ENCODE data around the gene AGTRAP. TPM values are rescaled to one million over a fixed set of nuclear protein-coding genes. Genes with fewer than 3 reads are reported as not detected.

Gene AGTRAP
- total RNA-seq, 4 donors from 2014 or later = 9.5 to 32.2 (median 25.5) TPM

GRCh38 chr1:11766429-11766776 lies 30.5 kb downstream of the AGTRAP start:
- no peak for TF ChIP-seq POLR2A (IDR thresholded peaks at IDR 0.05)
- TF ChIP-seq, protein P1, sequence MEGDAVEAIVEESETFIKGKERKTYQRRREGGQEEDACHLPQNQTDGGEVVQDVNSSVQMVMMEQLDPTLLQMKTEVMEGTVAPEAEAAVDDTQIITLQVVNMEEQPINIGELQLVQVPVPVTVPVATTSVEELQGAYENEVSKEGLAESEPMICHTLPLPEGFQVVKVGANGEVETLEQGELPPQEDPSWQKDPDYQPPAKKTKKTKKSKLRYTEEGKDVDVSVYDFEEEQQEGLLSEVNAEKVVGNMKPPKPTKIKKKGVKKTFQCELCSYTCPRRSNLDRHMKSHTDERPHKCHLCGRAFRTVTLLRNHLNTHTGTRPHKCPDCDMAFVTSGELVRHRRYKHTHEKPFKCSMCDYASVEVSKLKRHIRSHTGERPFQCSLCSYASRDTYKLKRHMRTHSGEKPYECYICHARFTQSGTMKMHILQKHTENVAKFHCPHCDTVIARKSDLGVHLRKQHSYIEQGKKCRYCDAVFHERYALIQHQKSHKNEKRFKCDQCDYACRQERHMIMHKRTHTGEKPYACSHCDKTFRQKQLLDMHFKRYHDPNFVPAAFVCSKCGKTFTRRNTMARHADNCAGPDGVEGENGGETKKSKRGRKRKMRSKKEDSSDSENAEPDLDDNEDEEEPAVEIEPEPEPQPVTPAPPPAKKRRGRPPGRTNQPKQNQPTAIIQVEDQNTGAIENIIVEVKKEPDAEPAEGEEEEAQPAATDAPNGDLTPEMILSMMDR (IDR thresholded peaks at IDR 0.05) = no peak
- no peaks in the 10 kb centered on the region for H3K36me3 ChIP-seq
- DNase-seq = no peak
- no peaks in the 10 kb centered on the region for H3K9me3 ChIP-seq
- H3K4me3 ChIP-seq = no peak overlapping the region
- H3K27ac ChIP-seq = no peak overlapping the region
- peaks cover 0 to 5% of the 10 kb centered on the region in 2 donors for H3K27me3 ChIP-seq
- no peaks in the 10 kb centered on the region for H3K4me1 ChIP-seq

DNA sequence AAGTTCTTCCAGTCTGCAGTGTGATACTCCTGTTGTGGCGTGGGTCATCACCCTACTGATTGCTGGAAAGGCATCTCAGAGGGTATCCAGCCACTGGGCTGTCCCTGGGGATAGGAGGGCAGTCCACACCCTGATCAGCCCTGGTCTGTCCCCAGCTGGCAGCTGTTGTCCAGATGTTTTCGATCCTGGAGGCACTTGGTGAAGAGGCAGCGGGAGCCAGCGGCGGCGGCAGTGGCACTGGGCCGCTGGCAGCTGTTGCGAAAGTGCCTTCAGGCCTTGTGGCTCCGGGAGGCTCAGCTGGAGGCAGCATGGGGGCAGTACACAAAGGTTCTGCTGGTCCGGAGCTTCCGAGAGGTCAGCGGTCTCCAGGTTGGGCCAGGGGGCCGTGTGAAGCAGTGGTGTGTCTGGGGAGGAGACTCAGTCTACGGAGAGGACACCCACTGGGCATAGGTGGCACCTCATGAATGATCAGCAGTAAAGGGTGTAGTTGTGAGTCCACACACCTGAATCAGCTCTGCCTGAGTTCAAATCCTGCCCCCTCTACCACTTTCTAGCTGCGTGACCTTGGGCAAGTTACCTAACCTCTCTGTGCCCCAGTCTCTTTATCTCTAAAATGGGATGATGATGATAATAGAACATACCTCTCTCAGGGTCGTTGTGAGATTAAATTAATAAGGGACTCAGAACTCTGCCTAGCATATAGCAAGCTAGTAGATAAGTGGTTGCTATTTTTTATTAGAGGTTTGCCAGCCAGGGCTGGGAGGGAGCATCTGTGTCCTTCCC lies 32.2 kb downstream of the AGTRAP start:
- no peak for TF ChIP-seq POLR2A (IDR thresholded peaks at IDR 0.05)
- TF ChIP-seq, protein P1 (IDR thresholded peaks at IDR 0.05) = no peak
- H3K27ac ChIP-seq = no peak overlapping the region

GRCh38 chr1:11768821-11769220 lies 32.9 kb downstream of the AGTRAP start:
- DNase-seq = no peak
- no peaks in the 10 kb centered on the region for H3K4me1 ChIP-seq
- no peak for TF ChIP-seq POLR2A (IDR thresholded peaks at IDR 0.05)
- TF ChIP-seq, protein P1 (IDR thresholded peaks at IDR 0.05) = no peak
- no peak overlapping the region for H3K27ac ChIP-seq
- H3K4me3 ChIP-seq = no peak overlapping the region
- H3K27me3 ChIP-seq = no peaks in the 10 kb centered on the region
- no peaks in the 10 kb centered on the region for H3K36me3 ChIP-seq
- H3K9me3 ChIP-seq = no peaks in the 10 kb centered on the region

More for the DNA sequence above, 32.2 kb downstream of the AGTRAP start:
- Histone ChIP-seq H3K4me3 (no peak overlapping the region), H3K27me3 (no peaks in the 10 kb centered on the region), H3K36me3 (no peaks in the 10 kb centered on the region), H3K4me1 (no peaks in the 10 kb centered on the region), H3K9me3 (no peaks in the 10 kb centered on the region)
- DNase-seq = no peak

GRCh38 chr1:11769274-11769673 lies 33.3 kb downstream of the AGTRAP start:
- no peak for TF ChIP-seq POLR2A (IDR thresholded peaks at IDR 0.05)
- TF ChIP-seq, protein P1 (IDR thresholded peaks at IDR 0.05) = no peak
- Histone ChIP-seq H3K4me3 (no peak overlapping the region), H3K27ac (no peak overlapping the region), H3K36me3 (no peaks in the 10 kb centered on the region), H3K4me1 (no peaks in the 10 kb centered on the region), H3K27me3 (no peaks in the 10 kb centered on the region), H3K9me3 (no peaks in the 10 kb centered on the region)
- no peak for DNase-seq

- Histone ChIP-seq H3K4me1 (no peaks in the 10 kb centered on the region), H3K36me3 (no peaks in the 10 kb centered on the region), H3K27ac (no peak overlapping the region), H3K9me3 (no peaks in the 10 kb centered on the region), H3K27me3 (no peaks in the 10 kb centered on the region), H3K4me3 (no peak overlapping the region)
- DNase-seq = no peak
- no peak for TF ChIP-seq POLR2A (IDR thresholded peaks at IDR 0.05)
- TF ChIP-seq, protein P1 (IDR thresholded peaks at IDR 0.05) = no peak
Measured at GRCh38 chr1:11770011-11770410, 34.1 kb downstream of the AGTRAP start.
